SK-N-DZ (cell line): ENCODE results near the gene ELL.
"Not testable (repeated sequence)": the region's sequence is repeated elsewhere in the genome, so short reads cannot be mapped to it uniquely, and the experiment has no call there.

ENCODE experiments used
- DNase-seq: peaks from one replicate; pipeline ENCODE4 v3.0.0-alpha.2; 2015; ENCODE audit warnings: low spot score

The ELL gene

DNA sequence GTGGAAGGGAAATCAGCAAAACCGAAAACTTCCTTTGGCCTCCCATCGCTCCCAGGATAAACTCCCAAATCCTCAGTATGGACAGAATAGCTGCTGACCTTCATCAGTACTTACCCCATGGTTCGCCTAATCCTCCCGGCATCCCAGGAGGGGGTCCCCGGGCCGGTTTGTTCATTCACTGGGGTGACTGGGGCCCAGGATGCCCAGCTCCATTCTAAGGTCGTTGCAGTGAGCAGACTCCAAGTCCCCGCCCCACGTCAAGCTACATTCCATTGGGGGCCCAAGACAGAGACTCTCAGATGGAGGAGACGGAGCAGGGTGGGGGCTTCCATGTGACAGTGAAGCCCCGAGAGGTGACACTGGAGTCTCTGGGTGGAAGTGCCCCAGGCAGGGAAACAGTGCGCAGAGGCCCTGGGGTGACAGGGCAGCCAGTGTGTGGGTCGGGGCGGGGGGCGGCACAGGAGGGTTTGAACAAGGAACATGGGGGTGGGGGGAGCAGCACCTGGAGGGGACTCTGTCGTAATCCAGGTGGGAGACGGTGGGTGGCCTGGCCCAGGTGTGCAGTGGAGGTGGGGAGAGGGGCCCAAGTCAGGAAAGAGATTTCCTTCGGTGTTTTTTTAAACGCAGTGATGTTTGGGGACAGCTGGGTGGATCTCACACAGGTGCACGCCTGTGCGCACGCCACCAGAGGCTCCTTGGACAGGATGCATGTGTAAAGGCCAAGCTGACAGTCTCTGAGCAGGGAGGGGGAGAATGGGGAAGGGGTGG, 97.6 kb downstream of the ELL start:
- DNase-seq = no peak

DNA sequence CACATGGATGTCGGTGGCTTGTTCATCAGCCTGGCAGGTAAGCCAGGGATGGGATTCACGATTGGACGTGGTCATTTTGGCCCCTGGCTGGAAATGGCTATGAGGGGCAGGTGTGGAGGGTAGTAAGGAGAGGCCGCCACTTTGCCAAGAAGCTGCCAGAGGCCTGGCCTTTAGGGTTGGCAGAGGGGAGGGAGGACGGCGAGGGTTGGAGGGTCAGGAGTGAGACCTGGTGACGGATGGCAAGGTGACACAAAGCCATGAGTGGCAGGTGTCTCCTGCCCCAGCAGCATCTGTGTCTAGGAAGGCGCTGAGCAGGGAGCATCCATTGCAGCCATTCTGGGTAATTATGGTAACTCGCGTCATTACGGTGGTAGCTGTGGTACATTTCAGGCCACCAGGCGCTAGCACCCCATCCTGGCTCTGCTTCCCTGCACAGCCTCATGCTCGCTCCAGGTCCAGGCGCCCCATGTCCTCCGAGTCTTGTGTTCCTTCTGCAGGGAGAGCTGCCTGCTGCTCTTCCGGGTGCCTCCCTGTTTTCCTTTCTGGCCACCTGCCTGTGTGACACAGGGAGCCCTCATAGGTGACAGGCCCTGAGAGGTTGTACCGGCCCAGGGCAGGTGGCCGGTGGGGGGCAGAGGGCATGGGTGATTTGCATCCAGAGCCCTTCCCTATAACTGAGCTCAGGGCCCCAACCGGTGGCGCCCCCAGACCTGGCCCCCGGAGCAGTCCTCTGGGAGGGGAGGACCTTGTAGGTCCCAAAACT, 98.4 kb downstream of the ELL start:
- DNase-seq = no peak

DNA sequence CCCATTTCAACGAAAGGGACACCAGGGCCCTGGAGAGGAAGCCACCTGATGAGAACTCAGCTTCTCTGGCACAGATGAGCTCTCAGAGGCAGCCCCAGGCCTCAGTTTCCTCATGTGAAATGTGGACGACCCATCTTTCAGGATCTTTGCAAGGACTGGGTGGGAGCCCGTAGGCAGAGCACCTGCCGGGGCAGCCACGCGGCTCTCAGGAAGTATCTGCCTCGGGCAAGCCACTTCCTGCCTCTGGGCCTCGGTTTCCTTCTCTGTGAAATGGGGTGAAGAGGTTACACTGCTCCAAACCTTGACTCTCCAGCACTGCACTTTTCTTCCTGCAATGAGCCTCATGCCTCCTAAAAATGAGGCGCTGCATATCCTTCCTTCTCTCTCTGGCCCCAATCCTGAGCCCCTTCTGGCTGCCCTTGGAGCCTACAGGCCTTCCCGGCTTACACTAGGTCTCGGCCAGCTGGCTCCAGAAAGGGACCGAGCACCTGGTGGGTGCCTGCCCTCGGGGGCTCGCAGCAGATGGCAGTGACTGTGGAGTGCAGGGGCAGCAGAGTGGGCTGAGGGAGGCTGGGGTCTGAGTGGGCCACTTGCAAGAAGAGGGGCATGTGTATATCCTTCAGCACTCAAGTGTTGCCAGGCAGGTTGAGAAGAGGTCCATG, 99.2 kb downstream of the ELL start:
- DNase-seq = no peak

- no peak for DNase-seq
Observed at GRCh38 chr19:18421371-18421959, 100.4 kb downstream of the ELL start.

DNA sequence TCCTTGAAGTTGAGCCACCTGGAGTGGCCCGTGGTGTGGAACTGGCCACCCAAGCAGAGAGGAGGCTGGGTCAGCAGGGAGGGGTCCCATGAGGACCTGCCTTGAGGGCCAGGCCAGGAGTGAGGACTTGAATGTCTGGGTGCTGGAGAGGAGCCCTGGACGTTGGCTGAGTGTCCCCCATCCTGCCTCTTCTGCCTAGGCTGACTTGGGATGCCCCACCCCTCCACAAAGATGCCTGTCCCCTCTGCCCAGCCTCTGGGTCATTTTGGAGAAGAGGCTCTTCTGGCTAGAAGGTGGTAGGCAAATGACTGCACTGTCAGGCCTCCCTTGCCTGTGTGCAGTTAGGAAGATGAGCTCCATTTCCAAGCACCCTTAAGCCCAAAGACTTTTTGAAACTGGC, 100.9 kb downstream of the ELL start:
- DNase-seq = no peak

DNA sequence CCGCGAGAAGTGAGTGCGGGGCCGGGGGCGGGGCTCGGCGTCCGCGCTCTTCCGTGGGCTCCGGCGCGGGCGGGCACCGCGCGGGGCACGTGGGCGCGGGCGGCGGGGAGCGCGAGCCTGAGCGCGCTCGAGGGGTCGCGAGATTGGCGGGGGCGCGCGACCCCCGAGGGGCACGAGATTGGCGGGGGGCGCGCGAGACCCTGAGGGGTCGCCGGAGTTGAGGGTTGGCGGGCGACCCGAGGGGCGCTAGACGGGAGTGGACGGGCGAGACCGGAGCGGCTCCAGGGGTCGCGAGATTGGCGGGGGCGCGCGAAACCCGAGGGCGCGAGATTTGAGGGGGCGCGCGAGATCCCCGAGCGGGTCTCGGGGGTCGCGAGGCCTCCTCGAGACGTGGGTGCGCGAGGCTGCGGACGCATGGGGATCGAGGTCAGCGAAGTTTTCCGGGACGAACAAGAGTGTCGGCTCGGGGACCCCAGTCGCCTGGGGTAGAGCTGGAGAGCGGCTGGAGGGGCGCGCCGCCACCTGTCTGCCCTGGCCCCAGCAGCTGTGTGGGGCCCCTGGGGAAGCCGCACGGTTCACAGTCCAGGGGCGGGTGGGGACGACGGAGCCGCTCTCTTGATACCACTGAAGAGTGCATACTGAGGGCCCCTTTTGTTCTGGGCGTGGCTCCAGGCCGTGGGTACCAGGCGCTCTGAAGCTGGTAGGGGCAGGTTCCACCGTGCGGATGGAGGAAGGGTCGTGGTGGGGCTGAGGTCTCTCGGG, 102.0 kb downstream of the ELL start:
- no peak for DNase-seq

- peak; percentile 75 for DNase-seq
Observed at GRCh38 chr19:18419195-18419698, 102.6 kb downstream of the ELL start, which contains the start of gene SSBP4. SSBP4 (plus strand) TSS chr19:18419398; CDS start chr19:18419649, 251 bp downstream.

DNA sequence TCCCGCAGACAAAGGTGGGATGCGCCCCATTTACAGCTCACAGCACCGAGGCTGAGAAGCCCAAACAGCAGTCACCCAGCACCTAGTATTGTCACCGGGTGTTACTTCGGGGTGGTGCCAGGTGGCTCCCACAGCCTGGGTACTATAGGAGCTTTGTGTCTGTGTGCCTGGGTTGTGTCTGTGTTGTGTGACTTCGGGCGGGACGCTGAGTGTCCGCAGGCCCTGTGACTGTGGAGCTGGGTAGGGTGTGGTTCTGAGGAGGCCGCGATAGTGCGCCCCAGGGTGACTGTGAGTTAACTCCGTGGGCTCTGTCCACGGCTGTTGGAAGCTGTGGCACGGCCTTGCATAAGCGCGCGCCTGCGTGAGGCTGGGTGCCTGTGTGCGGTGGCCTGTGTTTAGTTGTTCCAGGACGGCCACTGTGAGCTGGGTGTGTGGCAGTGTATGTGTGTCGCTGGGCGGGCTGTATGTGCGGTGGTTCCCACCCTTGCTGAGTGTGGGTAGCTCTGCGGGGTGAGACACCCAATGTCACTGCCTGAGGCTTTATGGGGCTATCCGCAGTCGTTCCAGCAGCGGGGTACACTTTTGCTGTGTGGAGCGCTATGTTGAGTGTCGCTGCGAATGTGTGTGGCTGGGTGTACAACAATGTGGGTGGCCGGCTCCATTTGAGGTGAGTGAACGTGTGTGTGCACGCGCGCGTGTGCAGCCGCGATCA, 103.2 kb downstream of the ELL start:
- no peak for DNase-seq

DNA sequence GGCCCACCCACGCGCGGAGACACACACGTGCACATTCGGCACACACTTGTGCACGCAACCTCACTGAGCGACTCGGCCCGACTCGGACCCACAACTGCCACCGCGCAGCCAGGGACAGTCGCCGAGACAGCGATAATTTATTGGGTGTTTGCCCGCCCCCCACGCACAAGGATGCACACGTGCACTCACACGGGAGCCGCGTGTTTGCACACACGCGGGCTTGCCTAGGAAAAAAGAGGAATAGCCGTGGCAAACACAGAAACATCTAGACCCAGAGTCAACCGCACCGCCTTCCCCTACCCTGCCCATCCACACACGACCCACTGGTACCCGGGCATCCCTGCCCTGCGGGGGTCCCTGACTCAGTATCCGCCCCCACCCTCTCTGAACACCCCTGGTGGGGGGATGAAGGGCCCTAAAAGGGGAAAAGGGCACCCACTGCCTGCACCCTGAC, 103.8 kb downstream of the ELL start:
- no peak for DNase-seq

- DNase-seq = peak; percentile 79
Observed at GRCh38 chr19:18417250-18418028, 104.4 kb downstream of the ELL start.

DNA sequence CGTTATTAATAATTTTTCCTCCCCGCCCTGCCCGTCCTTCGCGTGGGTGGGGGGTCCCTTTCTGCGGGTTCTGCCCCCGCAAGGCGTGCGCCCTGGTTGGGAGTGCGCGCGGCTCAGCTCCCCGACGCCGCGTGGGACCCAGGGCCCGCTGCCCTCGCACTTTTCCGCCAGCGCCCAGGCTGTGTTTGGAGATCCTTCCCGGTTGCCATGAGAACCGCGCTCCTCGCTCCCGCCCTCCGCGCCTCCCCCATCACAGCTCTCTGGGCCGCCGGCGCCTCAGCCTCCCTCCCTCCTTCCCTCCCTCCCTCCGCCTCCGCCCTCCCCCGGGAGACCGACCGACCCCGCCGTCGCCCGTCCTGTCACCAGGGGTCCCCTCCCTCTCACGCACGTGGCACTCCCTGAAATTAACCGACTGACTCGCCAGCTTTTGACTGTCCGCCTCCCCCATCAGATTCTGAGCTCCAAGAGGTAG, 105.1 kb downstream of the ELL start:
- peak; percentile 75 for DNase-seq

GRCh38 chr19:18415178-18415867, 106.5 kb downstream of the ELL start:
- no peak for DNase-seq

DNA sequence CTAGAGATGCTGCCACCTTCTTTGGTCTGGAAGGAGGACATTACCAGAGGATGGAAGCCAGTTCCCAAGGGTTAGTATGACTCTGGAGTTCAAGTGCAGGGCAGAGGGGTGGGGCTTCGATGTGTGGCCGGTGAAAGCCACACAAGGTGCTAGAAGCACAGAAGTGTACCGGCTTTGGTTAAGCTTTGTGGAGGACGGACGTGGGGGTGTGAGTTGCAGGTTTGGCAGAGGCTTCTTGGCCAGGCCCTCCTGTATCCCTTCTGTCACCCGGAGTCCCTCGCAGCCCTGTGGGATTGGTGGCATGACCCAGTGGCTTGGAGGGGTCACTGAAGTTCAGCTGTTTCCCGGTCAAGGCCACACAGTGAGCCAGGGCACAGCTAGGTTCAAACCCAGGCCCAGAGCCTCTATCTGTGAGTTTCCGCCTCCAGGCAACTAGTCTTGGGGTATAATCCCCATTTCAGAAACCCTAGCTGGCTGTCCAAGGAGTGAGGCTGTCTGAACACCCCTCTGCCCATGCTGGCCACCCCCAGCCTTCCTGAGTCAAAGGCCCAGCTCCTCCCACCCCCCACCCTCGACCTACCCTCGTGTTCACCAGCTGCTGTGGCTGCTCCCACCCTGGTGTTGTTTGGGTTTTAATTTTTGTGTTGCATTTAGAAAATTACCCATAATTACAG, 107.2 kb downstream of the ELL start:
- no peak for DNase-seq

GRCh38 chr19:18412610-18413239, 109.1 kb downstream of the ELL start:
- DNase-seq = no peak

- DNase-seq = no peak
Observed at GRCh38 chr19:18408053-18408476, 113.8 kb downstream of the ELL start.

- no peak for DNase-seq
Observed at GRCh38 chr19:18406749-18407148, 115.1 kb downstream of the ELL start.

DNA sequence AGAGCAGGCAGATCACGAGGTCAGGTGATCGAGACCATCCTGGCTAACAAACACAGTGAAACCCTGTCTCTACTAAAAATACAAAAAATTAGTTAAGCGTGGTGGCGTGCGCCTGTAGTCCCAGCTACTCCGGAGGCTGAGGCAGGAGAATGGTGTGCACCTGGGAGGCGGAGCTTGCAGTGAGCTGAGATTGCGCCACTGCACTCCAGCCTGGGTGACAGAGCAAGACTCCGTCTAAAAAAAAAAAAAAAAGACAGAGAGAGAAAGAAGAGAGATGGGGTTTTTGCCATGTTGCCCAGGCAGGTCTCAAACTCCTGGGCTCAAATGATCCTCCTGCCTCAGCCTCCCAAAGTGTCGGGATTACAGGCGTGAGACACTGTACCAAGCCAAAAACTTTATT, 116.1 kb downstream of the ELL start:
- not testable (repeated sequence) for DNase-seq
